Ectodermal cell (in vitro differentiated cells): ENCODE results near the gene PSMA4. TPM values are rescaled to one million over a fixed set of nuclear protein-coding genes. Genes with fewer than 3 reads are reported as not detected.
"Not testable (repeated sequence)": the region's sequence is repeated elsewhere in the genome, so short reads cannot be mapped to it uniquely, and the experiment has no call there.

Experiments used
- H3K27ac ChIP-seq: 2 replicates; pipeline ENCODE4 v1.7.0; 2013; ENCODE audit warnings: mild to moderate bottlenecking, low read depth, low read length; ENCODE audit not compliant: insufficient read depth, poor library complexity, severe bottlenecking
- H3K27me3 ChIP-seq: 2 replicates; pipeline ENCODE4 v1.7.0; 2013; ENCODE audit warnings: mild to moderate bottlenecking, low read length; ENCODE audit not compliant: insufficient read depth, control insufficient read depth, poor library complexity, severe bottlenecking
- H3K36me3 ChIP-seq: one replicate; pipeline ENCODE4 v1.7.0; 2013; ENCODE audit warnings: low read length; ENCODE audit not compliant: control insufficient read depth, insufficient read depth
- H3K4me1 ChIP-seq: one replicate; pipeline ENCODE4 v1.7.0; 2013; ENCODE audit warnings: low read length; ENCODE audit not compliant: control insufficient read depth, insufficient read depth
- H3K4me3 ChIP-seq: 2 replicates; pipeline ENCODE4 v1.7.0; 2013; ENCODE audit warnings: low read depth, low read length, control low read depth; ENCODE audit not compliant: insufficient read depth
- H3K9me3 ChIP-seq: 2 replicates; pipeline ENCODE4 v1.7.0; 2013; ENCODE audit warnings: mild to moderate bottlenecking, low read length, moderate library complexity; ENCODE audit not compliant: control insufficient read depth
- WGBS, 2 experiments: methylation state at CpG; one replicate each; pipeline ENCODE4 v1.1.7; 2013; ENCODE audit warnings: missing lambda C conversion rate in 2 of 2; 5-methylcytosine and 5-hydroxymethylcytosine counted together
- polyA plus RNA-seq, 4 experiments: library from polyadenylated mRNA; stranded (reverse); fragments of 50-300 nt; gene quantifications; one replicate each; pipeline ENCODE4 v1.2.3, GENCODE V29; 2013

PSMA4 gene
- 382 TPM for polyA plus RNA-seq (2013, experiment 1 of 4)
- polyA plus RNA-seq (2013, experiment 2 of 4), result 386 TPM
- polyA plus RNA-seq (2013, experiment 3 of 4), result 286 TPM
- 307 TPM for polyA plus RNA-seq (2013, experiment 4 of 4)

DNA sequence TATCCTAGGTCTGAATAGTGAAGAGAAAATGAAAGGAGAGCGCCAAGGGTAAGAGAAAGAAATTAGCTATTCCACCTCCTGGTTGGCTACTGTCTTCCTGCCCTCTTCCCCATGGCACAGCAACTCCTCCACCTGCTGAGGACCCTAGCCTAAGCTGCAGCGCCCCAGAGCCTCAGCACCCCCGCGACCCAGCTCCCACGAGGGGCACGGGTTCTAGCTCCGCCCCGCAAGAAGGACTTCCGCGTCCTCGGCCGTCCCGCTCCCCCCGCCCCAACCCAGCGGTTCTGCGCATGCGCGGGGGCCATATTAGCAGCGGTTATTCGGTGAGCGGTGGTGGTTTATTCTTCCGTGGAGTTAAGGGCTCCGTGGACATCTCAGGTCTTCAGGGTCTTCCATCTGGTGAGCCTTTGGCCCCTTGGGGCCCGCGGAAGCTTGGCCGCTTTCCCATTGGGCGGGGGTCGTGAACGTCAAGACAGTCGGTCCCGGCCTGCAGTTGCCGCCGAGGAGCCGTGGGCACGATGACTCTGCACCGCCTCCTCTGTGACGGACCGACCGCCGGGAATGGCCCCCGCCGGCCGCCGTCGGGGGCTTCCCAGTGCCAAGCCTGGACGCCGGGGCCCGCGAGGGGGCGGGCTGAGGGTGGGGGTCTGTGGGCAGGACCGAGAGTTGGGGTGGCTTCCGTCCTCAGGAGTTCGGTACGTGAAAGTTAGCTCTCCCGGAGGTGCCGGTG is at the start of gene PSMA4:
TSS of gene PSMA4 (plus strand) at position 304 of the 730 bp plus-strand sequence. CDS start 1,484 bp downstream, outside the sequence.
- peaks cover 7% of the 10 kb centered on the region for H3K36me3 ChIP-seq
- H3K27me3 ChIP-seq, result no peaks in the 10 kb centered on the region
- H3K9me3 ChIP-seq, result no peaks in the 10 kb centered on the region
- peaks cover 12% of the 10 kb centered on the region for H3K4me1 ChIP-seq
- WGBS, 2 experiments, result 1% methylated on average over 56 of the region's 56 CpGs
- peak within 1 kb of the TSS; percentile 86 for H3K27ac ChIP-seq
- peak within 1 kb of the TSS; percentile 83 for H3K4me3 ChIP-seq

DNA sequence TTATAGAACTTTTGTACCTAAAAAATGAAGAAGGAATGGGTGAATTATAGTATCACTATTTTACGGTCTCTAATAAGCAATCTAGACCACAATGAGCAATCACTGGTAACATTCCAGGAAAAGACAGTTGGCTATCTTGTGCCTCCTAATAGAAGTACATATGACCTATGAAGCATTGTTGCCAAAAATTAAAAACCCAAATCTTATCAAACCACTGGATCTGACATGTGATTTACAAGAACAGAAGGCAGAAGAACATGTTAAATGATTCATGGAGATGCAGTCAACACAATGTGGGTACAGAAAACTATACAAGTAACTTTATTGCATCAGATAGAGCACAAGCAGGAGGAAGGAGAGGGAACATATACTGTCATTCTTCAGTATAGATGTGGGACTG is 47.4 kb upstream of the PSMA4 start:
- no peak overlapping the region for H3K27ac ChIP-seq
- no peaks in the 10 kb centered on the region for H3K4me1 ChIP-seq
- no peak overlapping the region for H3K4me3 ChIP-seq
- no peaks in the 10 kb centered on the region for H3K9me3 ChIP-seq
- H3K27me3 ChIP-seq, result no peaks in the 10 kb centered on the region
- peaks cover 41% of the 10 kb centered on the region for H3K36me3 ChIP-seq
- WGBS, 2 experiments, result 92% methylated on average over 1 of the region's 1 CpG; no CpG with 5 or more reads in 1 of the 2 experiments

DNA sequence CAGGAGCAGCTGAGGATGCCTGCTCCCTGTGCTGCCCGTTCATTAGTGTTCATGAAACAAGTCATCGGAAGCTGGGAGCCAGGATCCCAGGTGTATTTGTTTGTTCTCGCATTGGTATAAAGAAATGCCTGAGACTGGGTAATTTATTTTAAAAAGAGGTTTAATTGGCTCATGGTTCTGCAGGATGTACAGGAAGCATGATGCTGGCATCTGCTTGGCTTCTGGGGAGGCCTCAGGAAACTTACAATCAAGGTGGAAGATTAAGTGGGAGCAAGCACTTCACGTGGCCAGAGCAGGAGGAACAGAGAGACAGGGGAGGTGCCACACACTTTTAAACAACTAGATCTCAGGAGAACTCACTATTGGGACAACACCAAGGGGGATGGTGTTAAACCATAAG is 38.4 kb upstream of the PSMA4 start:
- Histone ChIP-seq H3K27ac (no peak overlapping the region), H3K36me3 (peaks cover 34% of the 10 kb centered on the region), H3K4me3 (no peak overlapping the region), H3K4me1 (no peaks in the 10 kb centered on the region), H3K27me3 (no peaks in the 10 kb centered on the region), H3K9me3 (no peaks in the 10 kb centered on the region)
- 97% methylated on average over 4 of the region's 4 CpGs for WGBS, 2 experiments

DNA sequence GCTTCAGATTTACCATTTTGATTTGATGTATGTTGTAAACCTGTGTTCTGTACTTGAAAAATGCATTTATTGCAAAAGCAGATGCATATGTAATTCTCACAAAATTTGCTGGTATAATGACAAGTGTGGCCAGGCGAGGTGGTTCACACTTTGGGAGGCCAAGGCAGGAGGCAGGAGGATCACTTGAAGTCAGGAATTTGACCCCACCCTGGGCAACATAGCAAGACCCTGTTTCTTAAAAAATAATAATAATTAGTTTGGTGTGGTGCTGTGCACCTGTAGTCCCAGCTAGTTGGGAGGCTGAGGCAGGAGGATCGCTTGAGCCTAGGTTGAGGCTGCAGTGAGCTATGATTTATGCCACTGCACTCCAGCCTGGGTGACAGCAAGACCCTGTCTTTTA is 37.6 kb upstream of the PSMA4 start:
- Histone ChIP-seq H3K27me3 (peaks cover 2% of the 10 kb centered on the region), H3K4me3 (no peak overlapping the region), H3K9me3 (no peaks in the 10 kb centered on the region), H3K27ac (no peak overlapping the region), H3K36me3 (peaks cover 28% of the 10 kb centered on the region), H3K4me1 (no peaks in the 10 kb centered on the region)
- WGBS, 2 experiments, result 95% methylated on average over 2 of the region's 2 CpGs

GRCh38 chr15:78506971-78507830 is 33.0 kb upstream of the PSMA4 start, which contains the start of gene HYKK:
TSS of gene HYKK (plus strand) at chr15:78507577. CDS start at chr15:78513089, 5,512 bp downstream.
- H3K27ac ChIP-seq, result no peak within 1 kb of the TSS
- H3K9me3 ChIP-seq, result no peaks in the 10 kb centered on the region
- no peaks in the 10 kb centered on the region for H3K36me3 ChIP-seq
- peak within 1 kb of the TSS; percentile 62 for H3K4me3 ChIP-seq
- H3K27me3 ChIP-seq, result peaks cover 27% of the 10 kb centered on the region
- H3K4me1 ChIP-seq, result no peaks in the 10 kb centered on the region
- whole genome bisulfite sequencing, 2 experiments, result 1% methylated on average over 63 of the region's 63 CpGs

- WGBS, 2 experiments, result 1% methylated on average over 13 of the region's 13 CpGs
These were observed 32.4 kb upstream of the PSMA4 start for GRCh38 chr15:78507831-78508160.

GRCh38 chr15:78508272-78508671 is 32.0 kb upstream of the PSMA4 start:
- H3K4me1 ChIP-seq, result no peaks in the 10 kb centered on the region
- no peaks in the 10 kb centered on the region for H3K9me3 ChIP-seq
- peaks cover 27% of the 10 kb centered on the region for H3K27me3 ChIP-seq
- WGBS, 2 experiments, result 58 to 60% methylated on average over 5 to 6 of the region's 6 CpGs
- H3K4me3 ChIP-seq, result peak overlapping the region; percentile 62
- no peak overlapping the region for H3K27ac ChIP-seq
- H3K36me3 ChIP-seq, result no peaks in the 10 kb centered on the region

More at GRCh38 chr15:78507831-78508160, 32.4 kb upstream of the PSMA4 start:
- Histone ChIP-seq H3K4me1 (no peaks in the 10 kb centered on the region), H3K27me3 (peaks cover 27% of the 10 kb centered on the region), H3K27ac (no peak overlapping the region), H3K9me3 (no peaks in the 10 kb centered on the region), H3K36me3 (no peaks in the 10 kb centered on the region), H3K4me3 (peak overlapping the region; percentile 62)

GRCh38 chr15:78509726-78510312 is 30.4 kb upstream of the PSMA4 start:
- WGBS, 2 experiments, result 89 to 93% methylated on average over 5 to 6 of the region's 6 CpGs
- no peak overlapping the region for H3K27ac ChIP-seq
- H3K4me3 ChIP-seq, result no peak overlapping the region
- no peaks in the 10 kb centered on the region for H3K36me3 ChIP-seq
- H3K9me3 ChIP-seq, result no peaks in the 10 kb centered on the region
- no peaks in the 10 kb centered on the region for H3K4me1 ChIP-seq
- peaks cover 27% of the 10 kb centered on the region for H3K27me3 ChIP-seq

- not testable (repeated sequence) for H3K4me1 ChIP-seq, H3K27me3 ChIP-seq, H3K36me3 ChIP-seq, H3K4me3 ChIP-seq, H3K9me3 ChIP-seq, H3K27ac ChIP-seq
- WGBS, 2 experiments, result 85 to 86% methylated on average over 1 of the region's 3 CpGs
These were observed 20.2 kb upstream of the PSMA4 start for GRCh38 chr15:78520035-78520434.

DNA sequence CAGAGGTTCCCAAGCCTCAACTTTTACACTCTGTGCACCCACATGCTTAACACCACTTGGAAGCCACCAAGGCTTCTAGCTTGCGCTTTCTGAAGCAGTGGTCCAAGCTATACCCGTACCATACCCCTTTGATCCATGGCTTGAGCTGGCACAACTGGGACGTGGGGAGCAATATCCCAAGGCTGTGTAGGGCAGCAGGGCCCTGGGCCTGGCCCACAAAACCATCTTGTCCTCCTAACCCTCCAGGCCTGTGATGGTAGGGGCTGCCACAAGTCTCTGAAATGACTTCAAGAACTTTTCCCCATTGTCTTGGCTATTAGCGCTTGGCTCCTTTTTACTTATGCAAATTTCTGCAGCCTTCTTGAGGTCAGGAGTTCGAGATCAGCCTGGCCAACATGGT is 16.0 kb upstream of the PSMA4 start:
- Histone ChIP-seq H3K36me3 (no peaks in the 10 kb centered on the region), H3K4me1 (no peaks in the 10 kb centered on the region), H3K27me3 (no peaks in the 10 kb centered on the region), H3K4me3 (no peak overlapping the region), H3K9me3 (peaks cover 3% of the 10 kb centered on the region), H3K27ac (no peak overlapping the region)
- 92 to 93% methylated on average over 5 of the region's 5 CpGs for WGBS, 2 experiments
